Heart right ventricle (tissue), 16 donors: ENCODE results near the gene NBEA. TPM values are rescaled to one million over a fixed set of nuclear protein-coding genes. Genes with fewer than 3 reads are reported as not detected.
"Not testable (repeated sequence)": the region's sequence is repeated elsewhere in the genome, so short reads cannot be mapped to it uniquely, and the experiment has no call there.

Experiments
- ATAC-seq, 8 donors: fragments of 200-7000 bp; cut with Tn5 transposase; one replicate each; pipeline ENCODE4 v1.9.1; 2020; ENCODE audit warnings: mild to moderate bottlenecking in 8 of 8, moderate library complexity in 8 of 8, moderate number of reproducible peaks in 1 of 8
- DNase-seq, 2 donors: peaks; one replicate each; pipeline ENCODE4 v3.0.0-alpha.2; 2020
- H3K27ac ChIP-seq, 10 donors: fragments of 200-600 bp; sonication (generic) in 2 of 10; one replicate each; pipeline versions ENCODE4 v1.5.0 to v1.8.0; 2020 to 2022; ENCODE audit warnings: mild to moderate bottlenecking in 3 of 10
- H3K27me3 ChIP-seq, 7 donors: fragments of 200-600 bp; one replicate each; pipeline ENCODE4 v1.8.0; 2021 to 2022; ENCODE audit warnings: mild to moderate bottlenecking in 2 of 7
- H3K36me3 ChIP-seq, 9 donors: fragments of 200-600 bp; sonication (generic) in 1 of 9; one replicate each; pipeline versions ENCODE4 v1.5.0 to v1.8.0; 2020 to 2022; ENCODE audit warnings: mild to moderate bottlenecking in 2 of 9
- H3K4me1 ChIP-seq, 9 donors: fragments of 200-600 bp; sonication (generic) in 1 of 9; one replicate each; pipeline versions ENCODE4 v1.5.0 to v1.8.0; 2020 to 2022; ENCODE audit warnings: mild to moderate bottlenecking in 4 of 9
- H3K4me3 ChIP-seq, 10 donors: fragments of 200-600 bp; sonication (generic) in 2 of 10; one replicate each; pipeline versions ENCODE4 v1.5.0 to v1.8.0; 2020 to 2022; ENCODE audit warnings: mild to moderate bottlenecking in 7 of 10, moderate library complexity in 2 of 10
- H3K9me3 ChIP-seq, 11 donors: fragments of 200-600 bp in 10 of 11; sonication (generic) in 2 of 11; one replicate each; pipeline versions ENCODE4 v1.5.0 to v1.8.0; 2013 to 2022; ENCODE audit warnings: mild to moderate bottlenecking in 2 of 11, control low read depth in 1 of 11, moderate library complexity in 1 of 11
- CTCF ChIP-seq, 9 donors: fragments of 200-600 bp; sonication (generic) in 2 of 9; IDR thresholded peaks; one replicate each; pipeline versions ENCODE4 v1.5.0 to v1.8.0; 2021 to 2022; ENCODE audit warnings: antibody characterized with exemption in 9 of 9, mild to moderate bottlenecking in 5 of 9, moderate library complexity in 1 of 9
- WGBS, 2 donors: extraction: QIAGEN DNeasy Blood & Tissue Kit; methylation state at CpG; one replicate each; pipeline ENCODE4 v1.1.7; 2013; ENCODE audit warnings: inconsistent platforms in 1 of 2; 5-methylcytosine and 5-hydroxymethylcytosine counted together
- intact Hi-C, 10 donors: fragments of 100-400 bp; cut with DNase I; formaldehyde crosslinking; loops; one replicate each; pipeline versions ENCODE4 v1.11.1 to v1.14.2; 2022
- polyA plus RNA-seq, 2 donors: library from polyadenylated mRNA; stranded (reverse); fragments of 200-250 nt; gene quantifications; one replicate each; pipeline ENCODE4 v1.2.3, GENCODE V29; 2013
- total RNA-seq, 10 donors: library from RNA; stranded (reverse); fragmentation: NEBNext Ultra II Directional in 3 of 10; extraction: Animal tissue kit (Norgen Biotek cat#: 25700) in 3 of 10; gene quantifications; one replicate each; pipeline versions ENCODE4 v1.2.1 to v1.2.4, GENCODE V29; 2021 to 2023
- donor health status: Arrhythmogenic right ventricular cardiomyopathy.
- donor health status: ischemic (EF 13 %, LVEDD 7.1; RV severe dilation, severe dysfunction).
- donor health status: healthy with polysubstance abuse.
- donor health status: DM: no; HTN: yes; CAD: no.
- donor health status: DM: no; HTN: no; CAD: no.
- donor health status: ischemic (EF 25% LVEDD 6.9; RV normal size, moderate dysfunction).
- donor health status: ischemic (EF 25% LVEDD 5.7; RV mildly dilated, moderate dysfunction).
- donor health status: healthy.
- donor health status: DM: yes; HTN: yes; CAD: no.
- donor health status: Ischemic cardiomyopathy.
- donor health status: ischemic (EF 35%, LVEDD 5.7; RV mildly dilated, moderate dysfunction).
- donor health status: nonischemic (EF 11% LVEDD 7.7; RV severe dilation, severe dysfunction).
- donor health status: DM: yes; HTN: yes; CAD: no.
- donor health status: PGD.
- donor health status: ischemic (EF 29% LVEDD 5.4; RV normal size, mild dysfunction).
- donor health status: nonischemic (EF 23%, LVEDD 6.1; RV moderate dilation, normal function).

The NBEA gene
- total and polyA plus RNA-seq, 12 donors = 4.3 to 30.6 (median 24.5) TPM

- Histone ChIP-seq H3K9me3 (no peaks in the 10 kb centered on the region), H3K4me3 (no peak overlapping the region), H3K36me3 (no peaks in the 10 kb centered on the region), H3K4me1 (no peaks in the 10 kb centered on the region), H3K27me3 (peaks cover 0 to 5% (median 0%) of the 10 kb centered on the region in 7 donors), H3K27ac (no peak overlapping the region)
- intact Hi-C loops = no loop called here
- no peak for DNase-seq
- WGBS, 2 donors = 5 to 8% methylated on average over 2 of the region's 2 CpGs
- no peak for TF ChIP-seq CTCF (IDR thresholded peaks at IDR 0.05)
- no peak for ATAC-seq
Measured at GRCh38 chr13:34914416-34914815, 27.7 kb upstream of the NBEA start.

- whole genome bisulfite sequencing, 2 donors = 77 to 80% methylated on average over 1 of the region's 1 CpG
- no peaks in the 10 kb centered on the region for H3K4me1 ChIP-seq
- ATAC-seq (no peak), DNase-seq (no peak)
- H3K27me3 ChIP-seq = no peaks in the 10 kb centered on the region
- H3K4me3 ChIP-seq = no peak overlapping the region
- no peaks in the 10 kb centered on the region for H3K9me3 ChIP-seq
- H3K27ac ChIP-seq = no peak overlapping the region
- no peaks in the 10 kb centered on the region for H3K36me3 ChIP-seq
- intact Hi-C loops = no loop called here
- no peak for TF ChIP-seq CTCF (IDR thresholded peaks at IDR 0.05)
Measured at GRCh38 chr13:34926508-34926907, 15.6 kb upstream of the NBEA start.

GRCh38 chr13:34928676-34929075 is 13.4 kb upstream of the NBEA start:
- H3K36me3 ChIP-seq, H3K27ac ChIP-seq, H3K4me3 ChIP-seq, DNase-seq, ATAC-seq, H3K9me3 ChIP-seq, H3K4me1 ChIP-seq, intact Hi-C loops, H3K27me3 ChIP-seq: not testable (repeated sequence)
- 80% methylated on average over 1 of the region's 1 CpG for WGBS, 2 donors

- whole genome bisulfite sequencing, 2 donors = 72 to 78% methylated on average over 6 of the region's 6 CpGs
- Histone ChIP-seq H3K9me3 (no peaks in the 10 kb centered on the region), H3K4me3 (no peak overlapping the region), H3K4me1 (no peaks in the 10 kb centered on the region), H3K27ac (no peak overlapping the region), H3K36me3 (no peaks in the 10 kb centered on the region), H3K27me3 (no peaks in the 10 kb centered on the region)
- no peak for ATAC-seq
- TF ChIP-seq CTCF (IDR thresholded peaks at IDR 0.05) = no peak
- intact Hi-C loops = no loop called here
- DNase-seq = no peak
Measured at GRCh38 chr13:34931572-34931971, 10.5 kb upstream of the NBEA start.

- H3K27me3 ChIP-seq = no peaks in the 10 kb centered on the region
- intact Hi-C loops = no loop called here
Measured at GRCh38 chr13:34933349-34933748, 8.7 kb upstream of the NBEA start.

More at GRCh38 chr13:34933349-34933748, 8.7 kb upstream of the NBEA start:
- no peak for DNase-seq
- ATAC-seq = no peak
- Histone ChIP-seq H3K27ac (no peak overlapping the region), H3K36me3 (no peaks in the 10 kb centered on the region), H3K9me3 (no peaks in the 10 kb centered on the region), H3K4me1 (no peaks in the 10 kb centered on the region), H3K4me3 (no peak overlapping the region)
- no peak for TF ChIP-seq CTCF (IDR thresholded peaks at IDR 0.05)
